Adrenal gland (tissue), 12 donors: ENCODE data around the gene ST8SIA6. TPM values are rescaled to one million over a fixed set of nuclear protein-coding genes. Genes with fewer than 3 reads are reported as not detected.

ENCODE experiments used
- DNase-seq, 7 donors: peaks; one replicate each; pipeline ENCODE4 v3.0.0-alpha.2; 2019 to 2020
- H3K27ac ChIP-seq, 5 donors: fragments of 200-600 bp; sonication (generic) in 4 of 5; 1 replicate in 3 of 5; 2 replicates in 2 of 5; pipeline versions ENCODE4 v1.5.1 to v1.8.0; 2016 to 2020; ENCODE audit warnings: mild to moderate bottlenecking in 1 of 5
- H3K27me3 ChIP-seq: fragments of 200-600 bp; 2 replicates; pipeline ENCODE4 v1.8.0; 2021
- H3K36me3 ChIP-seq, 2 donors: fragments of 200-600 bp; replicated peaks in 1 of 2; 1 replicate in 1 of 2; 2 replicates in 1 of 2; pipeline versions ENCODE4 v1.5.1 to v1.8.0; 2018 to 2022
- H3K4me1 ChIP-seq, 2 donors: fragments of 200-600 bp; replicated peaks in 1 of 2; 1 replicate in 1 of 2; 2 replicates in 1 of 2; pipeline versions ENCODE4 v1.5.1 to v1.8.0; 2018 to 2021
- H3K4me3 ChIP-seq, 4 donors: fragments of 200-600 bp; sonication (generic) in 3 of 4; one replicate each; pipeline ENCODE4 v1.5.1; 2016 to 2018
- H3K9me3 ChIP-seq, 3 donors: fragments of 200-600 bp; sonication (generic) in 1 of 3; replicated peaks in 1 of 3; 1 replicate in 2 of 3; 2 replicates in 1 of 3; pipeline versions ENCODE4 v1.5.1 to v1.8.0; 2016 to 2021
- CTCF ChIP-seq, 6 experiments: fragments of 450-650 bp in 4 of 6; fragments of 200-600 bp in 2 of 6; sonication (generic) in 1 of 6; IDR thresholded peaks; 1 replicate in 5 of 6; 2 replicates in 1 of 6; pipeline versions ENCODE4 v1.5.1 to v1.8.0; 2016 to 2021; ENCODE audit warnings: antibody characterized with exemption in 6 of 6, mild to moderate bottlenecking in 2 of 6, moderate library complexity in 1 of 6
- POLR2A ChIP-seq, 2 donors: fragments of 450-650 bp; IDR thresholded peaks; one replicate each; pipeline ENCODE4 v1.6.1; 2017; ENCODE audit warnings: antibody characterized with exemption in 2 of 2, mild to moderate bottlenecking in 2 of 2, moderate library complexity in 1 of 2
- WGBS, 4 donors: extraction: QIAGEN DNeasy Blood & Tissue Kit in 2 of 4; methylation state at CpG; one replicate each; pipeline versions ENCODE4 v1.1.5 to v1.1.7; 2013 to 2017; 5-methylcytosine and 5-hydroxymethylcytosine counted together
- intact Hi-C, 2 donors: fragments of 100-400 bp; cut with DNase I; formaldehyde crosslinking; loops; one replicate each; pipeline versions ENCODE4 v1.14.1 to v1.15.0; 2022 to 2023
- polyA plus RNA-seq, 3 donors: library from polyadenylated mRNA; stranded (reverse); fragments of 200-250 nt in 2 of 3; fragments of 350-450 nt in 1 of 3; fragmentation: Illumina TruSeq in 1 of 3; extraction: RNeasy Lipid Tissue Mini Kit (QIAGEN cat#74804) in 1 of 3; gene quantifications; one replicate each; pipeline ENCODE4 v1.2.3, GENCODE V29; 2013 to 2014
- total RNA-seq, 9 donors: library from RNA; depleted of rRNA in 4 of 9; stranded (reverse); fragments of >200 nt in 4 of 9; fragments of 120-200 nt in 1 of 9; fragmentation: NEBNext Ultra II Directional in 1 of 9; extraction: Animal tissue kit (Norgen Biotek cat#: 25700) in 1 of 9; gene quantifications; one replicate each; pipeline versions ENCODE4 v1.1.0 to v1.2.4, GENCODE V29; 2013 to 2023
- donor health status: healthy with polysubstance abuse.
- donor health status: Bipolar disorder and iron deficiency.
- donor health status: DM: yes; HTN: yes; CAD: no.
- donor health status: DM: no; HTN: no; CAD: no.
- donor health status: DM: no; HTN: no; CAD: no.
- donor health status: DM: yes; HTN: yes; CAD: no.

Gene ST8SIA6
- total and polyA plus RNA-seq, 12 donors, result 0.13 to 3.4 (median 0.54) TPM; not detected in 1

- Histone ChIP-seq H3K4me3 (no peak overlapping the region), H3K27ac (no peak overlapping the region), H3K36me3 (no peaks in the 10 kb centered on the region), H3K9me3 (no peaks in the 10 kb centered on the region), H3K27me3 (no peaks in the 10 kb centered on the region), H3K4me1 (no peaks in the 10 kb centered on the region)
- TF ChIP-seq CTCF (IDR thresholded peaks at IDR 0.05) (no peak), POLR2A (IDR thresholded peaks at IDR 0.05) (no peak)
- DNase-seq, result no peak
- intact Hi-C loops, result no loop called here
- WGBS, 4 donors, result 73 to 81% (median 77%) methylated on average over 2 of the region's 2 CpGs
Observed at GRCh38 chr10:17413876-17414275, 40.5 kb downstream of the ST8SIA6 start.

GRCh38 chr10:17412323-17412722, 42.1 kb downstream of the ST8SIA6 start:
- Histone ChIP-seq H3K27me3 (no peaks in the 10 kb centered on the region), H3K9me3 (no peaks in the 10 kb centered on the region), H3K27ac (no peak overlapping the region), H3K36me3 (no peaks in the 10 kb centered on the region), H3K4me3 (no peak overlapping the region), H3K4me1 (no peaks in the 10 kb centered on the region)
- DNase-seq, result no peak
- no peak for TF ChIP-seq POLR2A (IDR thresholded peaks at IDR 0.05)
- TF ChIP-seq CTCF (IDR thresholded peaks at IDR 0.05), result no peak
- intact Hi-C loops, result no loop called here
- 55 to 60% (median 60%) methylated on average over 2 of the region's 2 CpGs for WGBS, 4 donors

GRCh38 chr10:17410907-17411306, 43.5 kb downstream of the ST8SIA6 start:
- no peak overlapping the region for H3K27ac ChIP-seq
- 66 to 75% (median 69%) methylated on average over 5 of the region's 5 CpGs for WGBS, 4 donors
- intact Hi-C loops, result no loop called here
- H3K27me3 ChIP-seq, result no peaks in the 10 kb centered on the region
- H3K9me3 ChIP-seq, result no peaks in the 10 kb centered on the region
- no peak for DNase-seq
- no peak for TF ChIP-seq CTCF (IDR thresholded peaks at IDR 0.05)
- no peak for TF ChIP-seq POLR2A (IDR thresholded peaks at IDR 0.05)
- H3K4me1 ChIP-seq, result no peaks in the 10 kb centered on the region
- no peaks in the 10 kb centered on the region for H3K36me3 ChIP-seq
- no peak overlapping the region for H3K4me3 ChIP-seq

GRCh38 chr10:17409170-17409733, 45.1 kb downstream of the ST8SIA6 start:
- TF ChIP-seq POLR2A (IDR thresholded peaks at IDR 0.05), result no peak
- TF ChIP-seq CTCF (IDR thresholded peaks at IDR 0.05), result peak in 5 of 6 experiments; percentile 26 to 32 (median 29)
- Histone ChIP-seq H3K27me3 (no peaks in the 10 kb centered on the region), H3K4me1 (no peaks in the 10 kb centered on the region), H3K36me3 (no peaks in the 10 kb centered on the region), H3K4me3 (no peak overlapping the region), H3K27ac (no peak overlapping the region), H3K9me3 (no peaks in the 10 kb centered on the region)
- no peak for DNase-seq
- WGBS, 4 donors, result 78 to 95% (median 91%) methylated on average over 5 of the region's 5 CpGs
- intact Hi-C loops, result no loop called here
